GM23338 (cell line): ENCODE measurements around the gene PURA. TPM values are rescaled to one million over a fixed set of nuclear protein-coding genes. Genes with fewer than 3 reads are reported as not detected.

ENCODE experiments used
- ATAC-seq: fragments of 200-7000 bp; cut with Tn5 transposase; 3 replicates; pipeline ENCODE4 v1.9.1; 2020
- DNase-seq: peaks from one replicate; pipeline ENCODE4 v3.0.0-alpha.2; 2015; ENCODE audit warnings: low spot score
- H2AFZ ChIP-seq: fragments of 200-600 bp; sonication (generic); 2 replicates; pipeline ENCODE4 v1.8.0; 2016; ENCODE audit warnings: antibody characterized with exemption, mild to moderate bottlenecking, moderate library complexity
- H3F3A ChIP-seq: fragments of 200-600 bp; sonication (generic); replicated peaks from 2 replicates; pipeline ENCODE4 v1.8.0; 2017; ENCODE audit warnings: antibody characterized with exemption, mixed run types, low read depth
- H3K27ac ChIP-seq: fragments of 200-600 bp; sonication (generic); 2 replicates; pipeline ENCODE4 v1.6.1; 2016; ENCODE audit warnings: low read depth
- H3K27me3 ChIP-seq: fragments of 200-600 bp; sonication (generic); 2 replicates; pipeline ENCODE4 v1.8.0; 2016; ENCODE audit warnings: mild to moderate bottlenecking, mixed run types, moderate library complexity; ENCODE audit not compliant: insufficient read depth
- H3K36me3 ChIP-seq: fragments of 200-600 bp; sonication (generic); 2 replicates; pipeline ENCODE4 v1.8.0; 2016; ENCODE audit warnings: mild to moderate bottlenecking; ENCODE audit not compliant: insufficient read depth
- H3K4me1 ChIP-seq: fragments of 200-600 bp; sonication (generic); 2 replicates; pipeline ENCODE4 v1.8.0; 2016; ENCODE audit warnings: mild to moderate bottlenecking, moderate library complexity; ENCODE audit not compliant: insufficient read depth
- H3K4me2 ChIP-seq: fragments of 200-600 bp; sonication (generic); 2 replicates; pipeline ENCODE4 v1.7.1; 2017; ENCODE audit warnings: mixed run types
- H3K4me3 ChIP-seq: fragments of 200-600 bp; sonication (generic); 2 replicates; pipeline ENCODE4 v1.6.1; 2016; ENCODE audit warnings: mixed run types
- H3K79me2 ChIP-seq: fragments of 200-600 bp; sonication (generic); replicated peaks from 2 replicates; pipeline ENCODE4 v1.8.0; 2017; ENCODE audit warnings: mild to moderate bottlenecking; ENCODE audit not compliant: insufficient read depth
- H3K9me2 ChIP-seq: fragments of 200-600 bp; sonication (generic); 2 replicates; pipeline ENCODE4 v1.8.0; 2017; ENCODE audit not compliant: insufficient read depth
- H4K20me1 ChIP-seq: fragments of 200-600 bp; sonication (generic); replicated peaks from 2 replicates; pipeline ENCODE4 v1.8.0; 2017; ENCODE audit warnings: mild to moderate bottlenecking; ENCODE audit not compliant: insufficient read depth
- H3K27ac Mint-ChIP-seq: 2 replicates; pipeline ENCODE4 v1.8.0; 2020; ENCODE audit warnings: inconsistent platforms, mild to moderate bottlenecking, moderate library complexity, mixed read lengths
- H3K27me3 Mint-ChIP-seq: 3 replicates; pipeline ENCODE4 v1.8.0; 2022; ENCODE audit warnings: low read depth, mild to moderate bottlenecking, moderate library complexity, mixed read lengths, inconsistent platforms; ENCODE audit not compliant: insufficient read depth, poor library complexity
- H3K36me3 Mint-ChIP-seq: 3 replicates; pipeline ENCODE4 v1.8.0; 2021; ENCODE audit warnings: low read depth, mild to moderate bottlenecking, inconsistent platforms, moderate library complexity, mixed read lengths
- H3K4me1 Mint-ChIP-seq: 3 replicates; pipeline ENCODE4 v1.8.0; 2020; ENCODE audit warnings: mild to moderate bottlenecking, inconsistent platforms, mixed read lengths
- H3K4me3 Mint-ChIP-seq: 3 replicates; pipeline ENCODE4 v1.8.0; 2021; ENCODE audit warnings: moderate library complexity, mild to moderate bottlenecking, inconsistent platforms, mixed read lengths
- H3K9me3 Mint-ChIP-seq: 3 replicates; pipeline ENCODE4 v1.8.0; 2020; ENCODE audit warnings: moderate library complexity, mild to moderate bottlenecking, inconsistent platforms, mixed read lengths
- CREB1 ChIP-seq: fragments of 250-450 bp; sonication (Bioruptor Pico); IDR thresholded peaks from 2 replicates; pipeline ENCODE4 v1.5.0; 2020; ENCODE audit warnings: low read depth, mild to moderate bottlenecking, moderate library complexity
- EZH2 ChIP-seq: fragments of 200-600 bp; sonication (generic); IDR thresholded peaks from one replicate; pipeline ENCODE4 v1.8.0; 2017; ENCODE audit warnings: antibody characterized with exemption, mild to moderate bottlenecking, low read depth; ENCODE audit not compliant: unreplicated experiment
- EZH2phosphoT487 ChIP-seq: fragments of 200-600 bp; sonication (generic); IDR thresholded peaks from one replicate; pipeline ENCODE4 v1.8.1; 2018; ENCODE audit warnings: antibody characterized with exemption; ENCODE audit not compliant: unreplicated experiment
- JUNB ChIP-seq: IDR thresholded peaks from one replicate; pipeline ENCODE4 v1.6.1; 2016; ENCODE audit warnings: antibody characterized with exemption; ENCODE audit not compliant: unreplicated experiment
- POLR2AphosphoS5 ChIP-seq: IDR thresholded peaks from 2 replicates; pipeline ENCODE4 v1.6.1; 2016; ENCODE audit warnings: antibody characterized with exemption, low read depth
- STAT1 ChIP-seq: IDR thresholded peaks from one replicate; pipeline ENCODE4 v1.6.1; 2016; ENCODE audit warnings: antibody characterized with exemption; ENCODE audit not compliant: unreplicated experiment
- ZNF114 ChIP-seq: fragments of 250-450 bp; sonication (Bioruptor Pico); IDR thresholded peaks from 2 replicates; pipeline ENCODE4 v1.5.0; 2020; ENCODE audit warnings: mild to moderate bottlenecking, moderate library complexity
- ZNF331 ChIP-seq: fragments of 250-450 bp; sonication (Bioruptor Pico); IDR thresholded peaks from 2 replicates; pipeline ENCODE4 v1.5.0; 2020; ENCODE audit warnings: low read depth, mild to moderate bottlenecking, moderate library complexity
- polyA plus RNA-seq: library from polyadenylated mRNA; unstranded; fragments of >200 nt; fragmentation: Nextera tagmentation; extraction: Ambion mirVana; gene quantifications from 2 replicates; pipeline ENCODE4 v1.2.1, GENCODE V29; 2016
- total RNA-seq: library from RNA; depleted of rRNA; stranded (reverse); fragments of >200 nt; shearing (Covaris generic); gene quantifications from 2 replicates; pipeline ENCODE4 v1.2.3, GENCODE V29; 2014
- TF ChIP-seq, protein P1 (sequence below): IDR thresholded peaks from one replicate; pipeline ENCODE4 v1.6.1; 2018; ENCODE audit warnings: antibody characterized with exemption; ENCODE audit not compliant: unreplicated experiment
- TF ChIP-seq, protein P2 (sequence below), 2 experiments: fragments of 200-600 bp in 1 of 2; sonication (generic) in 1 of 2; conservative IDR thresholded peaks; 2 replicates each; pipeline versions ENCODE4 v1.5.1 to v1.6.1; 2016 to 2017; ENCODE audit warnings: antibody characterized with exemption in 2 of 2, low read depth in 2 of 2, mild to moderate bottlenecking in 2 of 2, moderate library complexity in 1 of 2
- TF ChIP-seq, protein P3 (sequence below): IDR thresholded peaks from 2 replicates; pipeline ENCODE4 v1.6.1; 2016; ENCODE audit warnings: antibody characterized with exemption

Gene PURA
- total and polyA plus RNA-seq, 2 experiments from 2014 or later = 1.5 to 2.3 TPM

DNA sequence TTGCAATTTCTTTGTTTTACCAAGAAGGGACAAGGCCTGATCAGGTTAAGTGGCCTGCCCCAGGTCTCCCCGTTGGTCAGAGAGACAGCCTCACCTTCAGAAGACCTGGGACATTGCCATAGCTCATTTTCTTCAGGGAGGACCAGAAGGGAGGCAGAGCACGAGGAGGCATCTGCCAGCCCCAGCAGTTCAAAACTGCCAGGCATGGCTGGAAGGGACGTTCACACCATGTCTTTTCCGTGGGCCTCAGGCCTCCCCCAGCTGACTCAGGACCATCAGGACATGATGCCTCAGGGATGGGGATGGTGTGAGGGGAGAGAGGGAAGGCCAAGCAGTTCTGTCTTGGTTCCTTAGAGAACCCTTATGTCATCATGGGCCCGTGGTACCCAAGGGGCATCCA, 28.3 kb downstream of the PURA start:
- Histone ChIP-seq H4K20me1 (0 out of 2 replicates have a peak, but pooled peaks cover 3% of the 10 kb centered on the region), H3K9me2 (no peaks in the 10 kb centered on the region), H3K4me1 (no peaks in the 10 kb centered on the region; the same call in 1 of the 2 replicates), H3F3A (no peaks in the 10 kb centered on the region), H3K79me2 (no peaks in the 10 kb centered on the region), H3K27me3 (peaks cover 29% of the 10 kb centered on the region), H2AFZ (no peak overlapping the region), H3K4me2 (no peak overlapping the region), H3K27ac (no peak overlapping the region), H3K4me3 (no peak overlapping the region), H3K36me3 (no peaks in the 10 kb centered on the region; the same call in 1 of the 2 replicates)
- Mint-ChIP-seq H3K4me1 (peaks cover 8% of the 10 kb centered on the region), H3K27ac (no peak overlapping the region), H3K4me3 (no peak overlapping the region), H3K36me3 (no peaks in the 10 kb centered on the region), H3K9me3 (no peaks in the 10 kb centered on the region), H3K27me3 (peaks cover 29% of the 10 kb centered on the region)
- ATAC-seq = no peak
- DNase-seq = no peak
- TF ChIP-seq, protein P1, sequence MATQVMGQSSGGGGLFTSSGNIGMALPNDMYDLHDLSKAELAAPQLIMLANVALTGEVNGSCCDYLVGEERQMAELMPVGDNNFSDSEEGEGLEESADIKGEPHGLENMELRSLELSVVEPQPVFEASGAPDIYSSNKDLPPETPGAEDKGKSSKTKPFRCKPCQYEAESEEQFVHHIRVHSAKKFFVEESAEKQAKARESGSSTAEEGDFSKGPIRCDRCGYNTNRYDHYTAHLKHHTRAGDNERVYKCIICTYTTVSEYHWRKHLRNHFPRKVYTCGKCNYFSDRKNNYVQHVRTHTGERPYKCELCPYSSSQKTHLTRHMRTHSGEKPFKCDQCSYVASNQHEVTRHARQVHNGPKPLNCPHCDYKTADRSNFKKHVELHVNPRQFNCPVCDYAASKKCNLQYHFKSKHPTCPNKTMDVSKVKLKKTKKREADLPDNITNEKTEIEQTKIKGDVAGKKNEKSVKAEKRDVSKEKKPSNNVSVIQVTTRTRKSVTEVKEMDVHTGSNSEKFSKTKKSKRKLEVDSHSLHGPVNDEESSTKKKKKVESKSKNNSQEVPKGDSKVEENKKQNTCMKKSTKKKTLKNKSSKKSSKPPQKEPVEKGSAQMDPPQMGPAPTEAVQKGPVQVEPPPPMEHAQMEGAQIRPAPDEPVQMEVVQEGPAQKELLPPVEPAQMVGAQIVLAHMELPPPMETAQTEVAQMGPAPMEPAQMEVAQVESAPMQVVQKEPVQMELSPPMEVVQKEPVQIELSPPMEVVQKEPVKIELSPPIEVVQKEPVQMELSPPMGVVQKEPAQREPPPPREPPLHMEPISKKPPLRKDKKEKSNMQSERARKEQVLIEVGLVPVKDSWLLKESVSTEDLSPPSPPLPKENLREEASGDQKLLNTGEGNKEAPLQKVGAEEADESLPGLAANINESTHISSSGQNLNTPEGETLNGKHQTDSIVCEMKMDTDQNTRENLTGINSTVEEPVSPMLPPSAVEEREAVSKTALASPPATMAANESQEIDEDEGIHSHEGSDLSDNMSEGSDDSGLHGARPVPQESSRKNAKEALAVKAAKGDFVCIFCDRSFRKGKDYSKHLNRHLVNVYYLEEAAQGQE = no peak
- TF ChIP-seq EZH2phosphoT487 = no peak
- TF ChIP-seq, protein P2, sequence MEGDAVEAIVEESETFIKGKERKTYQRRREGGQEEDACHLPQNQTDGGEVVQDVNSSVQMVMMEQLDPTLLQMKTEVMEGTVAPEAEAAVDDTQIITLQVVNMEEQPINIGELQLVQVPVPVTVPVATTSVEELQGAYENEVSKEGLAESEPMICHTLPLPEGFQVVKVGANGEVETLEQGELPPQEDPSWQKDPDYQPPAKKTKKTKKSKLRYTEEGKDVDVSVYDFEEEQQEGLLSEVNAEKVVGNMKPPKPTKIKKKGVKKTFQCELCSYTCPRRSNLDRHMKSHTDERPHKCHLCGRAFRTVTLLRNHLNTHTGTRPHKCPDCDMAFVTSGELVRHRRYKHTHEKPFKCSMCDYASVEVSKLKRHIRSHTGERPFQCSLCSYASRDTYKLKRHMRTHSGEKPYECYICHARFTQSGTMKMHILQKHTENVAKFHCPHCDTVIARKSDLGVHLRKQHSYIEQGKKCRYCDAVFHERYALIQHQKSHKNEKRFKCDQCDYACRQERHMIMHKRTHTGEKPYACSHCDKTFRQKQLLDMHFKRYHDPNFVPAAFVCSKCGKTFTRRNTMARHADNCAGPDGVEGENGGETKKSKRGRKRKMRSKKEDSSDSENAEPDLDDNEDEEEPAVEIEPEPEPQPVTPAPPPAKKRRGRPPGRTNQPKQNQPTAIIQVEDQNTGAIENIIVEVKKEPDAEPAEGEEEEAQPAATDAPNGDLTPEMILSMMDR (conservative IDR thresholded peaks at IDR 0.05; ENCODE audit: low read depth in 2 of 2) = no peak
- no peak for TF ChIP-seq ZNF331 (CRISPR knock-in tag)
- no peak for TF ChIP-seq CREB1
- no peak for TF ChIP-seq ZNF114 (CRISPR knock-in tag)
- TF ChIP-seq JUNB = no peak
- TF ChIP-seq EZH2 = no peak
- TF ChIP-seq, protein P3, sequence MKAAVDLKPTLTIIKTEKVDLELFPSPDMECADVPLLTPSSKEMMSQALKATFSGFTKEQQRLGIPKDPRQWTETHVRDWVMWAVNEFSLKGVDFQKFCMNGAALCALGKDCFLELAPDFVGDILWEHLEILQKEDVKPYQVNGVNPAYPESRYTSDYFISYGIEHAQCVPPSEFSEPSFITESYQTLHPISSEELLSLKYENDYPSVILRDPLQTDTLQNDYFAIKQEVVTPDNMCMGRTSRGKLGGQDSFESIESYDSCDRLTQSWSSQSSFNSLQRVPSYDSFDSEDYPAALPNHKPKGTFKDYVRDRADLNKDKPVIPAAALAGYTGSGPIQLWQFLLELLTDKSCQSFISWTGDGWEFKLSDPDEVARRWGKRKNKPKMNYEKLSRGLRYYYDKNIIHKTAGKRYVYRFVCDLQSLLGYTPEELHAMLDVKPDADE = no peak
- TF ChIP-seq STAT1 = no peak
- no peak for TF ChIP-seq POLR2AphosphoS5
